HCT116 (cell line): ENCODE data around the gene GNAT1. TPM values are rescaled to one million over a fixed set of nuclear protein-coding genes. Genes with fewer than 3 reads are reported as not detected.

Source experiments
- ATAC-seq: fragments of 200-7000 bp; cut with Tn5 transposase; 2 replicates; pipeline ENCODE4 v1.9.1; 2020; ENCODE audit warnings: mild to moderate bottlenecking, moderate library complexity
- BruUV-seq: library from RNA; stranded (reverse); fragments of 400-500 nt; replicated peaks from 2 replicates; lab custom pipeline; 2021; lab: Mats Ljungman, UMichigan
- CTCF ChIA-PET: fragments of 300-600 bp; sonication (Branson Sonifier 250); formaldehyde crosslinking; loops from one replicate; lab custom pipeline; 2021; ENCODE audit warnings: antibody characterized with exemption; lab: Charles Lee
- POLR2A ChIA-PET: fragments of 300-600, 350-600 bp; sonication (Branson Sonifier 250); formaldehyde crosslinking; loops from one replicate; lab custom pipeline; 2021; ENCODE audit warnings: antibody characterized with exemption; lab: Charles Lee
- RAD21 ChIA-PET, 2 experiments: fragments of 300-600 bp; sonication (Branson Sonifier 250); formaldehyde crosslinking; loops; one replicate each; lab custom pipeline; 2023; ENCODE audit warnings: low total read pairs in 2 of 2; ENCODE audit not compliant: uncharacterized antibody in 2 of 2, unreplicated experiment in 2 of 2, low non-redundant PET in 1 of 2; lab: Charles Lee
- DNase-seq: peaks from one replicate; pipeline ENCODE4 v3.0.0-alpha.2; 2010; ENCODE audit warnings: low read depth, low spot score
- H2AFZ ChIP-seq: fragments of 200-600 bp; shearing (Covaris generic), sonication (generic); 2 replicates; pipeline ENCODE4 v1.6.1; 2017; ENCODE audit warnings: low read depth, mixed run types, mixed read lengths, antibody characterized with exemption, low read length; ENCODE audit not compliant: poor library complexity, severe bottlenecking
- H3K27ac ChIP-seq: 2 replicates; pipeline ENCODE4 v1.5.1; 2012; ENCODE audit warnings: low read depth, low read length
- H3K27me3 ChIP-seq: fragments of 200-600 bp; sonication (generic); 2 replicates; pipeline ENCODE4 v1.6.1; 2016; ENCODE audit warnings: mixed run types, low read length, mixed read lengths; ENCODE audit not compliant: insufficient read depth
- H3K36me3 ChIP-seq, 2 experiments: fragments of 200-500 bp in 1 of 2; fragments of 200-600 bp in 1 of 2; sonication (Bioruptor generic) in 1 of 2; sonication (generic) in 1 of 2; 2 replicates each; pipeline versions ENCODE4 v1.5.1 to v1.6.1; 2014 to 2016; ENCODE audit warnings: low read length in 2 of 2, inconsistent platforms in 1 of 2, mixed read lengths in 1 of 2, mixed run types in 1 of 2; ENCODE audit not compliant: insufficient read depth in 2 of 2, control insufficient read depth in 1 of 2
- H3K4me1 ChIP-seq, 2 experiments: fragments of 200-600 bp in 1 of 2; sonication (generic) in 1 of 2; 2 replicates each; pipeline versions ENCODE4 v1.5.1 to v1.6.1; 2012 to 2017; ENCODE audit warnings: low read length in 2 of 2, inconsistent platforms in 1 of 2, mild to moderate bottlenecking in 1 of 2, mixed read lengths in 1 of 2, mixed run types in 1 of 2, moderate library complexity in 1 of 2; ENCODE audit not compliant: insufficient read depth in 2 of 2, control insufficient read depth in 1 of 2
- H3K4me2 ChIP-seq: fragments of 200-600 bp; sonication (generic); 2 replicates; pipeline ENCODE4 v1.6.1; 2017; ENCODE audit warnings: mixed run types, low read length, mixed read lengths
- H3K4me3 ChIP-seq, 2 experiments: fragments of 200-600 bp in 1 of 2; sonication (generic) in 1 of 2; replicated peaks in 1 of 2; 2 replicates each; pipeline ENCODE4 v1.5.1; 2011 to 2016; ENCODE audit warnings: low read length in 2 of 2, control low read depth in 1 of 2, low read depth in 1 of 2, mild to moderate bottlenecking in 1 of 2, mixed read lengths in 1 of 2, mixed run types in 1 of 2
- H3K79me2 ChIP-seq: fragments of 200-600 bp; sonication (generic); 2 replicates; pipeline ENCODE4 v1.6.1; 2017; ENCODE audit warnings: mild to moderate bottlenecking, mixed run types, low read length, moderate library complexity, mixed read lengths; ENCODE audit not compliant: insufficient read depth
- H3K9ac ChIP-seq: fragments of 200-600 bp; sonication (generic); 2 replicates; pipeline ENCODE4 v1.6.1; 2016; ENCODE audit warnings: low read length, mixed read lengths
- H3K9me2 ChIP-seq: fragments of 200-600 bp; sonication (generic), shearing (Covaris generic); 2 replicates; pipeline ENCODE4 v1.6.1; 2017; ENCODE audit warnings: mixed run types, mild to moderate bottlenecking, moderate library complexity; ENCODE audit not compliant: insufficient read depth
- H3K9me3 ChIP-seq, 2 experiments: fragments of 200-500 bp in 1 of 2; fragments of 200-600 bp in 1 of 2; sonication (Bioruptor generic) in 1 of 2; sonication (generic) in 1 of 2; 2 replicates each; pipeline ENCODE4 v1.6.1; 2014 to 2017; ENCODE audit warnings: low read length in 2 of 2, mixed read lengths in 2 of 2, inconsistent platforms in 1 of 2, low read depth in 1 of 2, mild to moderate bottlenecking in 1 of 2, mixed run types in 1 of 2, moderate library complexity in 1 of 2; ENCODE audit not compliant: control insufficient read depth in 1 of 2, insufficient read depth in 1 of 2
- H4K20me1 ChIP-seq: fragments of 200-600 bp; sonication (generic), shearing (Covaris generic); 2 replicates; pipeline ENCODE4 v1.6.1; 2017; ENCODE audit warnings: mixed run types, mild to moderate bottlenecking, moderate library complexity; ENCODE audit not compliant: insufficient read depth
- ZFX ChIP-seq: fragments of 450-650 bp; IDR thresholded peaks from 2 replicates; pipeline ENCODE4 v1.6.1; 2017
- ZNF274 ChIP-seq: fragments of 200-500 bp; sonication (Bioruptor generic); IDR thresholded peaks from 2 replicates; pipeline ENCODE4 v1.6.1; 2014; ENCODE audit warnings: mild to moderate bottlenecking, low read depth, low read length, inconsistent platforms
- intact Hi-C: fragments of 100-400 bp; cut with micrococcal nuclease; formaldehyde crosslinking; loops from 2 replicates; pipeline ENCODE4 v1.10.0; 2022
- total RNA-seq: library from RNA; stranded (reverse); gene quantifications from one replicate; pipeline ENCODE4 v1.2.1, GENCODE V29; 2021; ENCODE audit not compliant: unreplicated experiment
- TF ChIP-seq, protein P1 (sequence below): IDR thresholded peaks from 2 replicates; pipeline ENCODE4 v1.6.1; 2012; ENCODE audit warnings: low read depth
- TF ChIP-seq, protein P2 (sequence below): IDR thresholded peaks from 2 replicates; pipeline ENCODE4 v1.6.1; 2012

GNAT1 gene
- total RNA-seq, 1 experiment from 2014 or later: not detected

DNA sequence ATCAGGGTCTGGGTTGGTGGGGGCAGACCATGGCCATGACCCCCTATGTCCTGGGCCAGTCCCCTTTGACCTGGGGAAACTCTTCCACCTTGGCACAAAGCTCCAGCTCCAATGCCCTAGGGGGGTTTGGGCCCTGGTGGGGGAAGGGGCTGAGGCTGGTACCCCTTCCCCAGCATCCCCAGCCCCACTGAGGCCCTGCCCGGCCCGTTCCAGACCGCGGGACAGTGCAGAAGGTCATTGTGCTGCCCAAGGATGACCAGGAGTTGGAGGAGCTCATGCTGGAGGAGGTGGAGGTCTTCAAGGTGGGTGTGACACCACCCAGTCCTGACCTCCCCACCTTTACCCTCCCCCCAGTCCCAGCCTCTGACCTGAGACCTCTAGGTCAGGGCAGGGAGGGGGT is 6.2 kb upstream of the GNAT1 start (continued):
- TF ChIP-seq, protein P1, sequence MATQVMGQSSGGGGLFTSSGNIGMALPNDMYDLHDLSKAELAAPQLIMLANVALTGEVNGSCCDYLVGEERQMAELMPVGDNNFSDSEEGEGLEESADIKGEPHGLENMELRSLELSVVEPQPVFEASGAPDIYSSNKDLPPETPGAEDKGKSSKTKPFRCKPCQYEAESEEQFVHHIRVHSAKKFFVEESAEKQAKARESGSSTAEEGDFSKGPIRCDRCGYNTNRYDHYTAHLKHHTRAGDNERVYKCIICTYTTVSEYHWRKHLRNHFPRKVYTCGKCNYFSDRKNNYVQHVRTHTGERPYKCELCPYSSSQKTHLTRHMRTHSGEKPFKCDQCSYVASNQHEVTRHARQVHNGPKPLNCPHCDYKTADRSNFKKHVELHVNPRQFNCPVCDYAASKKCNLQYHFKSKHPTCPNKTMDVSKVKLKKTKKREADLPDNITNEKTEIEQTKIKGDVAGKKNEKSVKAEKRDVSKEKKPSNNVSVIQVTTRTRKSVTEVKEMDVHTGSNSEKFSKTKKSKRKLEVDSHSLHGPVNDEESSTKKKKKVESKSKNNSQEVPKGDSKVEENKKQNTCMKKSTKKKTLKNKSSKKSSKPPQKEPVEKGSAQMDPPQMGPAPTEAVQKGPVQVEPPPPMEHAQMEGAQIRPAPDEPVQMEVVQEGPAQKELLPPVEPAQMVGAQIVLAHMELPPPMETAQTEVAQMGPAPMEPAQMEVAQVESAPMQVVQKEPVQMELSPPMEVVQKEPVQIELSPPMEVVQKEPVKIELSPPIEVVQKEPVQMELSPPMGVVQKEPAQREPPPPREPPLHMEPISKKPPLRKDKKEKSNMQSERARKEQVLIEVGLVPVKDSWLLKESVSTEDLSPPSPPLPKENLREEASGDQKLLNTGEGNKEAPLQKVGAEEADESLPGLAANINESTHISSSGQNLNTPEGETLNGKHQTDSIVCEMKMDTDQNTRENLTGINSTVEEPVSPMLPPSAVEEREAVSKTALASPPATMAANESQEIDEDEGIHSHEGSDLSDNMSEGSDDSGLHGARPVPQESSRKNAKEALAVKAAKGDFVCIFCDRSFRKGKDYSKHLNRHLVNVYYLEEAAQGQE: no peak
- TF ChIP-seq, all 23 proteins: peak for 0

DNA sequence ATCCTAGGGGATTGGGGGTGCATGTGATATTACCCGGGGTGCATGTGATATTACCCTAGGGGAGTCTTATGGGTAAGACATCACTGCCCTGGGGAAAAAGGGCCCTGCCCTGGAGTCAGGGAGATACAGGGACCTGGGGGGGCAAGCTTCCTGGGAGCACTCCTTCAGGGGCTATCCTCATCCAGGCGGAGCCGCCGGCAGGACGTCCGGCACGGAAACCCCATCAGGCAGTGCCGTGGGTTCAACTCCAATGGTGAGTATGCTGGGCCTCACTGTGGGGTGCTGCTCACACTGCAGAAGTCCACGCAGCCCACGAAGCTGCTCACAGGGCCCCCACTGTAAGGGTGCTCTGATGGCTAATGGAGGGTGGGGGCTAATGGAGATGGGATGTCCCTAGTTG is 5.3 kb upstream of the GNAT1 start:
- no peak overlapping the region for H2AFZ ChIP-seq
- no peaks in the 10 kb centered on the region for H3K9me3 ChIP-seq
- H3K79me2 ChIP-seq: no peaks in the 10 kb centered on the region
- H3K9ac ChIP-seq: no peak overlapping the region
- H3K36me3 ChIP-seq: no peaks in the 10 kb centered on the region; a peak in 1 of 4 replicates
- ChIA-PET POLR2A (no interaction called here), RAD21 (no interaction called here), CTCF (no interaction called here)
- H3K4me1 ChIP-seq: peaks cover 0 to 7% of the 10 kb centered on the region in 2 experiments; a peak in 2 of 4 replicates
- H3K27me3 ChIP-seq: no peaks in the 10 kb centered on the region
- H3K4me2 ChIP-seq: no peak overlapping the region
- H3K9me2 ChIP-seq: no peaks in the 10 kb centered on the region
- DNase-seq (no peak), ATAC-seq (no peak)
- no peak for TF ChIP-seq ZNF274
- TF ChIP-seq ZFX: no peak
- TF ChIP-seq, protein P1: no peak
- TF ChIP-seq, protein P2, sequence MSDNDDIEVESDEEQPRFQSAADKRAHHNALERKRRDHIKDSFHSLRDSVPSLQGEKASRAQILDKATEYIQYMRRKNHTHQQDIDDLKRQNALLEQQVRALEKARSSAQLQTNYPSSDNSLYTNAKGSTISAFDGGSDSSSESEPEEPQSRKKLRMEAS: no peak
- no peaks in the 10 kb centered on the region for H4K20me1 ChIP-seq
- H3K27ac ChIP-seq: no peak overlapping the region
- no peak overlapping the region for H3K4me3 ChIP-seq
- no TSS peak for BruUV-seq
- intact Hi-C loops: no loop called here
